NCI-H128 (cell line): ENCODE data around the gene TFB2M.
"Not testable (repeated sequence)": the region's sequence is repeated elsewhere in the genome, so short reads cannot be mapped to it uniquely, and the experiment has no call there.

Experiments used
- DNase-seq: peaks from one replicate; lab custom pipeline; 2025; ENCODE audit not compliant: unreplicated experiment; lab: John Stamatoyannopoulos, UW

The TFB2M gene

GRCh38 chr1:246566128-246566812, at the start of gene TFB2M, which contains the start of gene CNST:
Gene TFB2M, minus strand, starts transcription at chr1:246566261. Its CDS starts 123 bp downstream, at chr1:246566138.
Gene CNST, plus strand, starts transcription at chr1:246566456. Its CDS starts 25,107 bp downstream, at chr1:246591563.
- DNase-seq = peak; percentile 99

- DNase-seq = no peak
Observed at GRCh38 chr1:246613096-246613758, 47.2 kb upstream of the TFB2M start.

- DNase-seq = no peak
Observed at GRCh38 chr1:246609632-246610031, 43.6 kb upstream of the TFB2M start.

- DNase-seq = no peak
Observed at GRCh38 chr1:246608616-246609376, 42.7 kb upstream of the TFB2M start.

GRCh38 chr1:246607462-246607861, 41.4 kb upstream of the TFB2M start:
- DNase-seq = no peak

- not testable (repeated sequence) for DNase-seq
Observed at GRCh38 chr1:246605231-246605630, 39.2 kb upstream of the TFB2M start.

GRCh38 chr1:246602194-246602593, 36.1 kb upstream of the TFB2M start:
- DNase-seq = no peak

- no peak for DNase-seq
Observed at GRCh38 chr1:246600579-246600978, 34.5 kb upstream of the TFB2M start.

GRCh38 chr1:246599315-246599714, 33.3 kb upstream of the TFB2M start:
- DNase-seq = no peak

- DNase-seq = no peak
Observed at GRCh38 chr1:246597971-246598370, 31.9 kb upstream of the TFB2M start.

GRCh38 chr1:246597340-246597739, 31.3 kb upstream of the TFB2M start:
- no peak for DNase-seq

GRCh38 chr1:246595146-246595545, 29.1 kb upstream of the TFB2M start:
- no peak for DNase-seq

GRCh38 chr1:246592695-246593094, 26.6 kb upstream of the TFB2M start:
- no peak for DNase-seq

GRCh38 chr1:246591958-246592357, 25.9 kb upstream of the TFB2M start:
- no peak for DNase-seq

- no peak for DNase-seq
Observed at GRCh38 chr1:246591504-246591903, 25.4 kb upstream of the TFB2M start.

GRCh38 chr1:246591047-246591446, 25.0 kb upstream of the TFB2M start:
- no peak for DNase-seq

GRCh38 chr1:246589919-246590318, 23.9 kb upstream of the TFB2M start:
- DNase-seq = not testable (repeated sequence)

- DNase-seq = no peak
Observed at GRCh38 chr1:246588159-246588721, 22.2 kb upstream of the TFB2M start.

GRCh38 chr1:246587606-246588005, 21.5 kb upstream of the TFB2M start:
- no peak for DNase-seq

GRCh38 chr1:246587032-246587431, 21.0 kb upstream of the TFB2M start:
- no peak for DNase-seq

GRCh38 chr1:246583448-246584185, 17.6 kb upstream of the TFB2M start:
- DNase-seq = no peak
